Measurements from ENCODE around the gene CAPZB.

The CAPZB gene

DNA sequence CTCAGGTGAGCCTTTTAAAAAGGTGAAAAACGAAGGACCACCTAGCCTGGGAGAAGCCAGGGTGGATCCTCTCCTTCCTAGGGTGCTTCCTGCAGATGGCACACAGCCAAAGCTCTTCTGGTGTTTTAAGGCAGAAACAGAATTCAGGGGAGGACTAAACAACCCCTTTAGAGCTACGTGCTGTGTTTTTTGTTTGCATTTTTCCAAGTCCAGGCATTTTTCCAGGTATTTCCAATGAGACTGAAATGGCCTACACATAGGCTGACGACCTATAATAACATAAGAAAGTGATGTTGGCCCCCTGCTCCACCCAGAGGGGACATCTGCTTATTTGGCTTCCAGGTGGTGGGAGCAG is 83.8 kb downstream of the CAPZB start:
- H3K4me1 ChIP-seq: no peaks in the 10 kb centered on the region; the same call in 1 of the 2 replicates
- no peaks in the 10 kb centered on the region for H3K27me3 ChIP-seq
- no peak overlapping the region for H3K4me3 ChIP-seq (ENCODE audit: low read depth, low read length)
- TF ChIP-seq, protein P1, sequence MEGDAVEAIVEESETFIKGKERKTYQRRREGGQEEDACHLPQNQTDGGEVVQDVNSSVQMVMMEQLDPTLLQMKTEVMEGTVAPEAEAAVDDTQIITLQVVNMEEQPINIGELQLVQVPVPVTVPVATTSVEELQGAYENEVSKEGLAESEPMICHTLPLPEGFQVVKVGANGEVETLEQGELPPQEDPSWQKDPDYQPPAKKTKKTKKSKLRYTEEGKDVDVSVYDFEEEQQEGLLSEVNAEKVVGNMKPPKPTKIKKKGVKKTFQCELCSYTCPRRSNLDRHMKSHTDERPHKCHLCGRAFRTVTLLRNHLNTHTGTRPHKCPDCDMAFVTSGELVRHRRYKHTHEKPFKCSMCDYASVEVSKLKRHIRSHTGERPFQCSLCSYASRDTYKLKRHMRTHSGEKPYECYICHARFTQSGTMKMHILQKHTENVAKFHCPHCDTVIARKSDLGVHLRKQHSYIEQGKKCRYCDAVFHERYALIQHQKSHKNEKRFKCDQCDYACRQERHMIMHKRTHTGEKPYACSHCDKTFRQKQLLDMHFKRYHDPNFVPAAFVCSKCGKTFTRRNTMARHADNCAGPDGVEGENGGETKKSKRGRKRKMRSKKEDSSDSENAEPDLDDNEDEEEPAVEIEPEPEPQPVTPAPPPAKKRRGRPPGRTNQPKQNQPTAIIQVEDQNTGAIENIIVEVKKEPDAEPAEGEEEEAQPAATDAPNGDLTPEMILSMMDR (IDR thresholded peaks at IDR 0.05; ENCODE audit: low read depth, low read length): no peak
- no peak for DNase-seq
- H3K9me3 ChIP-seq: no peaks in the 10 kb centered on the region
- no peaks in the 10 kb centered on the region for H3K36me3 ChIP-seq

DNA sequence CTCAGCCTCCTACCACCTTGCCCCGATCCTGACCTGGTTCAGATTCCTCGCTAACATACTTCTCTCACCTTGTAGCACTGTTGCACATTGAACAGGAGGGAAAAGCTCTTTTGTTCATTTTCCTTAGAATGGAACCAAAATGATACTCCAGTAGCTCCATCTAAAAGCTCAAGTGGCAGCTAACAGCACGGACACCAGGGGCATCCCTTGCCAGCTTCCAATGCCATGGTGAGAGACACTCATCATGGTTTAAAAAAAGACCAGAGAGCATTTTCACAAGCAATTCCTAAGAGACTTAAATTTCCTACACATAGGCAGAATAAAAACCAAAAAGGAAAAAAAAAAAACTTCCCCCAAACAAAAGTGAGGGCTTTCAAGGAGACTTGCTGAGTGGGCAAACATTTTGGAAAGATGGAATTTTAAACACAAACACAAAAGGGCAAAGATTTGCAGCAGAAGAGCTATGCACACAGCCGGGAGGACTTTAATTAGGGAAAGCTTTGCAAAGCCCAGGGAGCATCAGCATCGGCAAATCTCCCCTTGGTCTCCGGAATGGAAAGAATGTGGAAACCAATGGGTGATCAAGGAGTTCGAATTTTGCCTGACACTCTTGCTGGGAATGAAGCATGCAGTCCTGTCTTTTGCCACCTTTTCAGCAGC is 84.3 kb downstream of the CAPZB start:
- no peaks in the 10 kb centered on the region for H3K27me3 ChIP-seq
- H3K4me3 ChIP-seq (ENCODE audit: low read depth, low read length): no peak overlapping the region
- H3K36me3 ChIP-seq: no peaks in the 10 kb centered on the region
- TF ChIP-seq, protein P1 (IDR thresholded peaks at IDR 0.05; ENCODE audit: low read depth, low read length): no peak
- H3K9me3 ChIP-seq: no peaks in the 10 kb centered on the region
- H3K4me1 ChIP-seq: no peaks in the 10 kb centered on the region; the same call in 1 of the 2 replicates
- DNase-seq: no peak

DNA sequence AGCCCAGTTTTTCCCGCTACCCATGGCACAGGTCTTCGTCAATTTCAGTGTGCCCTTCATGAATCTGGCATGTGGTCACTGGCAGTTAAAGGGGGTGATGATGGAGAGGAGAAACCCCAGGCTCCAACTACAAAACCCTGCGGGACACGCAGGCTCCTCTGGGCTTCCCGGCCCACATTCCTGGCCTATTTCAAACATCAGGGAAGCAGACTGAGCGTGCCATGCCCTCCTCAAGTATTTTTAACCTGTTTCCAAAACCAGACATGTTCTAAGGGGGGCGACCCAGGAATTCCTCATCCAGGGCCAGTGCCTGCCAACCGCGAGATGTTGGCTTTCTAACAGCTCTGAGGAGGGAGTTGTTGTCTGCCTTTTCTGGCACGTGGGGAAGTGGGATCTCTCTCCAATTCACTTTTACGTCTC is 85.1 kb downstream of the CAPZB start:
- no peaks in the 10 kb centered on the region; the same call in 1 of the 2 replicates for H3K4me1 ChIP-seq
- TF ChIP-seq, protein P1 (IDR thresholded peaks at IDR 0.05; ENCODE audit: low read depth, low read length): no peak
- H3K9me3 ChIP-seq: no peaks in the 10 kb centered on the region
- H3K36me3 ChIP-seq: no peaks in the 10 kb centered on the region
- DNase-seq: no peak
- no peak overlapping the region for H3K4me3 ChIP-seq (ENCODE audit: low read depth, low read length)
- no peaks in the 10 kb centered on the region for H3K27me3 ChIP-seq

DNA sequence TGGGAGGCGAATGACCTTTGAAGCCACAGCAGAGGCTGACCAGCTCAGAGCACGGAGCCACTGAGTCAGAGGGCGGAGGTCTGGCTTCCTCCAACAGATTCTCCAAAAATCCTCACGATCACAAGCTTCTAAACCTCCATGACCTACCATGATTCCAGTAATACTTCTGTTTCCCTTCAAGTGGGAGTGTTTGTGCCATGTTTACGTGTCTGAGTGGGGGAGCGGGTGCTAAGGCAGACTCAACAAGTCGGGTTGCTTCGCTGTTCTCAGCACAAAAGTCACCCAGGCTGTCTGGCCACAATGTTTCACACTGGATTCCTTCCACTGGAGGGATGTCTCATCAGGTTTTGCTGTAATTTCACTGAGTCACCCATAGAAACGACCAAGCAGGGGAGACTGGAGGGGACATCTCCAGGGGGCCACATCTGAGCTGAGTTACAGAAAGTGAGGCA is 87.0 kb downstream of the CAPZB start:
- Histone ChIP-seq H3K36me3 (no peaks in the 10 kb centered on the region), H3K4me3 (ENCODE audit: low read depth, low read length) (no peak overlapping the region), H3K4me1 (no peaks in the 10 kb centered on the region; the same call in 1 of the 2 replicates), H3K9me3 (no peaks in the 10 kb centered on the region), H3K27me3 (no peaks in the 10 kb centered on the region)
- TF ChIP-seq, protein P1 (IDR thresholded peaks at IDR 0.05; ENCODE audit: low read depth, low read length): no peak
- no peak for DNase-seq

DNA sequence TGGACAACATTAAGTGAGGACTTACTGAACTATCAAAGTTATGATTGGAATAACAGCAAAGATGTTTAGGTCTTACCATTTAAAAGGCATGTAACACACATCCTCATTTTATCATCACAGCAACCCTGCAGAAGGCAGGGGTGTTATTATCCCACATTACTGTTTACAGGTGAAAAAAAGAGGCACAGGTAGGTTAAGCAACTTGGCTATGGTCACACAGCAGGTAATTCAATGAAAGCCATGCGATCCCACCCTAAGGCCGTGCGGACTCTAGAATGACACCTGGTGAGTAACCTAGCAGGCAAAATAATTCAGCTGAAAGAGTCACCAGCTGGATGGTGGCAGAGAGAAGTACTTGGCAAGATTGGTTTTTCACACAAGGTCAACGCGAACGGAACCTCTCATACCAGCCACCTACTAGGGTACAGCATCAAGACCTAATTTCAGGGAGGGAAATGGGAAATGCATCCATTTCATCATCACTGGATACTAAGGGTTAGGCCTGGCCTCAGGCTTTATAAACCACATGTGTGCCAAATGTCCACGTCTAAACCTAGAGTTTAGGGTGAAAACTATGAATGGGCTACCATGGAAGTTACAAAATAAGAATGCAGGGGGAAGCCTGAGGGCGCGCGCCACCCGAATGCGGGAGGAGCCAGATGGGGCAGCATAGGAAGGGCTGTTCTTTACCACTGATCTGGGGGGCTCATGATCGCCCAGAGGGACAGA is 88.0 kb downstream of the CAPZB start:
- TF ChIP-seq, protein P1 (IDR thresholded peaks at IDR 0.05; ENCODE audit: low read depth, low read length): no peak
- no peak for DNase-seq
- Histone ChIP-seq H3K4me3 (ENCODE audit: low read depth, low read length) (no peak overlapping the region), H3K4me1 (no peaks in the 10 kb centered on the region; the same call in 1 of the 2 replicates), H3K9me3 (no peaks in the 10 kb centered on the region), H3K27me3 (no peaks in the 10 kb centered on the region), H3K36me3 (no peaks in the 10 kb centered on the region)

DNA sequence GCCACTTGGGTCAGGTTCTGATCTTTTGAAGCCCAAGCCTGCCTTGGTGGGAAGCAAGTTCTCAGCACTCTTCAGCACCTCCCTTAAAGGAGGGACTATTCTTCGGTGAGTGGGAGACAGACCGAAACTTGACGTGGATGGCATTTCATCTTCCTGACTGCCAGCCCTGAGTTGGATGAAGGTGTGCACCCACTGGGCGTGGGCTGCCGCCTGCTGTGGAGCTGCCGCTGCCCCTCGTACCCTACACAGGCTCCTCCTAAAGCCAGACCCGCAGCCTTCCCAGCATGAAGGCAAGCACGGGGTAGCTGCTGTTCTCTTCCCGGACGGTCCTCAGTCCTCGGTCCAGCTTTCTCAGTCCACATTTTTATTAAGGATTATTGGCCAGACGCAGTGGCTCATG is 89.1 kb downstream of the CAPZB start:
- H3K4me3 ChIP-seq (ENCODE audit: low read depth, low read length): no peak overlapping the region
- TF ChIP-seq, protein P1 (IDR thresholded peaks at IDR 0.05; ENCODE audit: low read depth, low read length): no peak
- DNase-seq: no peak

More for the DNA sequence above, 89.1 kb downstream of the CAPZB start:
- H3K9me3 ChIP-seq: no peaks in the 10 kb centered on the region
- H3K27me3 ChIP-seq: no peaks in the 10 kb centered on the region
- H3K36me3 ChIP-seq: no peaks in the 10 kb centered on the region
- no peaks in the 10 kb centered on the region; the same call in 1 of the 2 replicates for H3K4me1 ChIP-seq

Data from BE2C (cell line).